Fibroblast of mammary gland (primary cell): ENCODE data around the gene ORMDL1.

ENCODE experiments used
- DNase-seq: peaks from one replicate; pipeline ENCODE4 v3.0.0-alpha.2; 2010; ENCODE audit warnings: low read depth
- H3K4me3 ChIP-seq: 2 replicates; pipeline ENCODE4 v1.5.1; 2011; ENCODE audit warnings: low read depth, mild to moderate bottlenecking, low read length, moderate library complexity; ENCODE audit not compliant: control insufficient read depth
- TF ChIP-seq, protein P1 (sequence below): conservative IDR thresholded peaks from 2 replicates; pipeline ENCODE4 v1.5.1; 2011; ENCODE audit warnings: low read depth, low read length, inconsistent platforms; ENCODE audit not compliant: control insufficient read depth, insufficient read depth

ORMDL1 gene

DNA sequence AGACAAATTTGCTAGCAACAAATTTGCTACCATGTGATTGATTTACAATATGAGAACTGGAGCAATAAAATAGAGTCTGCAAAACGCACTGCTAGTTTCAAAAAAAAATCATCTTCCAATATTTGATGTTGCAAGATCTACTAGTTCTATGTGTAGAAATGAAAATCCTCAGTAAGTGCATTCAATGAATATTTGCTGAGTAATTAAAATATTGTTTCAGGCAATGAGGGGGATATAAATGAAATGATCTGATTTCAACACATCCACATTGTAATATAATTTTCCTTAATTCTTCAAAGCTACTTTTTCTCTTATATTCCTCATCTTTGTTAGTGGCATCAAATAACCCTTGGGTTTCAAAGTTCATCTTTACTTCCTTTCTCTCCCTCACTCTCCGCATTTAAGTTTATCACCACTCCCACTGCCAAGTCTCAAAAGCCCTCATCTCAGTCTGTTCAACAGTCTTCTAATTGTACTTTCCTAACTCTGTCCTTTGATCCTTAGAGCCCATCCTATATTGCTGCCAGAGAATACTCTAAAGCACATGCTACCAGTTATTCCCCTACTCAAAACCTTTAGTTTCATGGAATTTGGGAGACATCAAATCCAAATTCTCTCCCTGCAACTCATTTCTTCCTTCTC lies 27.7 kb downstream of the ORMDL1 start:
- H3K4me3 ChIP-seq: no peak overlapping the region
- DNase-seq: no peak
- TF ChIP-seq, protein P1, sequence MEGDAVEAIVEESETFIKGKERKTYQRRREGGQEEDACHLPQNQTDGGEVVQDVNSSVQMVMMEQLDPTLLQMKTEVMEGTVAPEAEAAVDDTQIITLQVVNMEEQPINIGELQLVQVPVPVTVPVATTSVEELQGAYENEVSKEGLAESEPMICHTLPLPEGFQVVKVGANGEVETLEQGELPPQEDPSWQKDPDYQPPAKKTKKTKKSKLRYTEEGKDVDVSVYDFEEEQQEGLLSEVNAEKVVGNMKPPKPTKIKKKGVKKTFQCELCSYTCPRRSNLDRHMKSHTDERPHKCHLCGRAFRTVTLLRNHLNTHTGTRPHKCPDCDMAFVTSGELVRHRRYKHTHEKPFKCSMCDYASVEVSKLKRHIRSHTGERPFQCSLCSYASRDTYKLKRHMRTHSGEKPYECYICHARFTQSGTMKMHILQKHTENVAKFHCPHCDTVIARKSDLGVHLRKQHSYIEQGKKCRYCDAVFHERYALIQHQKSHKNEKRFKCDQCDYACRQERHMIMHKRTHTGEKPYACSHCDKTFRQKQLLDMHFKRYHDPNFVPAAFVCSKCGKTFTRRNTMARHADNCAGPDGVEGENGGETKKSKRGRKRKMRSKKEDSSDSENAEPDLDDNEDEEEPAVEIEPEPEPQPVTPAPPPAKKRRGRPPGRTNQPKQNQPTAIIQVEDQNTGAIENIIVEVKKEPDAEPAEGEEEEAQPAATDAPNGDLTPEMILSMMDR: no peak

DNA sequence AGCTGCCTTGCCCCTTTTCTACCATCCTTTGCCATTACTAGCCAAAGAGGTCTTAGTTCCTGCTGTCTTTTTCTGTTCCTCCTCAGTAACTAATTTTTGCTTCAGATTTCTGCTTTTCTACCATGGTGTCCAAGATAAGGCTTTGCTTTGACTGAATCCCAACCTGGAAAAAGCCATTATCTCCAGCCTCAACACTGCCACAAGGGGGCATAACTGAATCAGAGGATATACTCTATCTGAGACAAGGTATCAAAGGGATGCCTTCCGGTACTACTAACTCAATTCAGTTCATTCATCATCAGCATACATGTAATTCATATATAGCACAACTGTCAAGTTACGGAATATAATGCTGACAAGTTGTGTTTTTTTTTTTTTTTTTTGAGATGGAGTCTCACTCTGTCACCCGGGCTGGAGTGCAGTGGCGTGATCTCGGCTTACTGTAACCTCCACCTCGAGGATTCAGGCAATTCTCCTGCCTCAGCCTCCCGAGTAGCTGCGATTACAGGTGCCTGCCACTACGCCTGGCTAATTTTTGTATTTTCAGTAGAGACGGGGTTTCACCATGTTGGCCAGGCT lies 33.0 kb downstream of the ORMDL1 start:
- no peak overlapping the region for H3K4me3 ChIP-seq
- DNase-seq: peak; percentile 45
- TF ChIP-seq, protein P1: peak; percentile 81

DNA sequence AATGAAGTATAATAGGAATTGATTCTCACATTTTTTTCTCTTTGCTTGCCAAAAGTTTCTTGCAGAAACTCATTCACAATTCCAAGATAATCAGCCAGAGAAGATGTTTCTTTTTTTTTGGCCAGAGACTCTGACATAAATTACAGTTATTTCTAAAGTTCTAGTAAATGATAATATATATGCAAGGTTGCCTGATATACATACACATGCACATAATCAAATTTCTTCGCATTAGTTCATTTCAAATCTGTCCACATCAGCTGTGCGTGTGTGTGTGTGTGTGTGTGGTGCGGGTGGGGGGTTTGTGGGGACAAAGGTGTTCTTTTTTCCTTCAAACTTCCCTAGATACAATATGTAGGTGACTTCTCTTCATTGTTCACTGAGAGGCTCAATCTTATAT lies 54.7 kb downstream of the ORMDL1 start:
- no peak for DNase-seq
- TF ChIP-seq, protein P1: no peak
- no peak overlapping the region for H3K4me3 ChIP-seq

DNA sequence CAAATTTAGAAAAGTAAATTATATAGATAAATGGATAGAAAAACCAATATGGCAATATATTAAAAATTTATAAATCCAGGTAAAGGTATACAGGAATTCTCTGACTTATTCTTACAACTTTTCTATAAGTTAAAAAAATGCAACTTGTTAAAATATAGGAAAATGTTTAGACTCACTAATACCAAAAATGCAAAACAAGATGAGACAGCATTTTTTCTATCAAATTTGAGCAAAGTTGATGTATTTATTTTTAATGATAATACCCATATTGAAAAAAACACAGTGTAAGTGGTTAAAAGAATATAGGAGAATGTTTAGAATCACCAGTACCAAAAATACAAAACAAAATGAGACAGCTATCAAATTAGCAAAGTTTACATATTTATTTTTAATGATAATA lies 57.3 kb downstream of the ORMDL1 start:
- DNase-seq: no peak
- TF ChIP-seq, protein P1: no peak
- no peak overlapping the region for H3K4me3 ChIP-seq

DNA sequence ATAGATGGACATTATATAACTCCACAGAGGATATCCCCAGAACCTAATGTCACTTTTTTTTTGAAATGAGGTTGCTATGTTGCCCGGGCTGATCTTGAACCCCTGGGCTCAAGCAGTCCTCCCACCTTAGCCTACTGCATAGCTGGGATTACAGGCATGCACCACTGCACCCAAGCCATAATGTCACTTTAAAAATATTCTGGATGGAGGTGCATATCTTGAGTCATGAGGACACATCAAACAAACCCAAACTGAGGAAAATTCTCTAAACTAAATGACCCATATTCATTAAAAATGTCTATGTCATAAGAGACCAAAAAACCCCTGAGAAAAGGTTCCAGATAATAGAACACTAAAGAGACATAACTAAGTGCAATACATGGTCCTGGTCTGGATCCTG lies 57.9 kb downstream of the ORMDL1 start:
- no peak for DNase-seq
- TF ChIP-seq, protein P1: no peak
- no peak overlapping the region for H3K4me3 ChIP-seq

DNA sequence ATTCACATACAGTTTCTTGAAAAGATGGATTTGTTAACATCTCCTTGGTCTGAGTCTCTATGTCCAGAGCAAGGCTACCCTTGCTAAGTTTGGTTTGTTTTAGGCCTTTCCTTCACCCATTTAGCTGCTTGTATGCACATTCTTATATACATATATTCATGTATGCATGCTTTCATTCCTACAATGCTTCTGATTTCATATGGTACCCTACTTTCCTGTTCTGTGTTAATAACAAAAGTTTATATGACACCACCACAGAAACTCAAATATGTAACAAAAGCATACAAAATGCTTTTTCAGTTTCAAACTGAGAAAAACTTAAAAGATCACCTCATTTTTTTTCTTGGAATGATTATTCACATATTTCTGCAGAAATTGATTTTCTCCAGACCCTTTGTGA lies 60.9 kb downstream of the ORMDL1 start:
- H3K4me3 ChIP-seq: no peak overlapping the region
- no peak for DNase-seq
- TF ChIP-seq, protein P1: no peak
